RWPE1 (cell line): ENCODE results near the gene NCOA6.

ENCODE experiments used
- CTCF ChIA-PET: fragments of 350-600 bp; sonication (Branson Sonifier 250); formaldehyde crosslinking; extraction: SDS; loops from one replicate; lab custom pipeline; 2021; lab: Yijun Ruan, JAX
- POLR2A ChIA-PET: fragments of 400-600 bp; formaldehyde crosslinking; extraction: SDS; loops from one replicate; lab custom pipeline; 2020; ENCODE audit warnings: antibody characterized with exemption; ENCODE audit not compliant: low non-redundant PET; lab: Yijun Ruan, JAX
- DNase-seq: peaks from one replicate; pipeline ENCODE4 v3.0.0; 2012; ENCODE audit warnings: low spot score
- H3K27ac ChIP-seq: fragments of 450-650 bp; 2 replicates; pipeline ENCODE4 v1.5.1; 2017
- TF ChIP-seq, protein P1 (sequence below): fragments of 450-650 bp; conservative IDR thresholded peaks from 2 replicates; pipeline ENCODE4 v1.5.1; 2017; ENCODE audit warnings: low read depth, mild to moderate bottlenecking

Gene NCOA6

DNA sequence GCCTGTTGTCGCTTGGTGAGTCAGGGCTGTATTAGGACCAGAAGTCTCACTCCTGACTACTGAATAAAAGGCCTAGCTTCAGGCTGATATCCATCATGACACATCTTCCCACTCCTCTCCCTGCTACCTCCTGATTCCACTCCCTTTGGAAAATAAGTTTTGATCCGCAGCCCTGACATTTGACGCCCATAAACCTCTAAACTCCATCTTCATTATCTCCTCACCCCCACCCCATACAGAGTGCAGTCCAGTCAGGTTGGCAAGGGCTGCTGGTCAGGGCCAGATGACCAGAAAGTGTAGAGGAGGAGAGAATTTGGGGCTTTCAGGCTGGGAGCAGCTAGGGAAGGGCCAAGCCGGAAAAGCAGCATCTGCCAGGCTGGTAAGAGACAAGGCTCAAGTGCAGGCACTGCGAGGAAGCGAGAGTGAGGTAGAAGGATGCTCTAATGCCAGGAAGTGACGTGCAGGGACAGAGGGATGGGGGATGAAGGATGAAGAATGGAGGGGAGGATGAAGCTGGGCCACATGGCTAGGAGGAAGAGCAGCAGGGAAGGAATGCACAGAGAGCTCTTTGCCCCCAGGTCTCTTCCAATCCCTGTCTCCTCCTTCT, 46.0 kb upstream of the NCOA6 start:
- ChIA-PET POLR2A (no interaction called here), CTCF (interaction anchor here (1.7 to 4.5 kb wide), 2 partner anchors 85 to 113 kb away, joined by 7 to 57 read pairs; partner anchors contain the start of genes GSS and MYH7B)
- TF ChIP-seq, protein P1, sequence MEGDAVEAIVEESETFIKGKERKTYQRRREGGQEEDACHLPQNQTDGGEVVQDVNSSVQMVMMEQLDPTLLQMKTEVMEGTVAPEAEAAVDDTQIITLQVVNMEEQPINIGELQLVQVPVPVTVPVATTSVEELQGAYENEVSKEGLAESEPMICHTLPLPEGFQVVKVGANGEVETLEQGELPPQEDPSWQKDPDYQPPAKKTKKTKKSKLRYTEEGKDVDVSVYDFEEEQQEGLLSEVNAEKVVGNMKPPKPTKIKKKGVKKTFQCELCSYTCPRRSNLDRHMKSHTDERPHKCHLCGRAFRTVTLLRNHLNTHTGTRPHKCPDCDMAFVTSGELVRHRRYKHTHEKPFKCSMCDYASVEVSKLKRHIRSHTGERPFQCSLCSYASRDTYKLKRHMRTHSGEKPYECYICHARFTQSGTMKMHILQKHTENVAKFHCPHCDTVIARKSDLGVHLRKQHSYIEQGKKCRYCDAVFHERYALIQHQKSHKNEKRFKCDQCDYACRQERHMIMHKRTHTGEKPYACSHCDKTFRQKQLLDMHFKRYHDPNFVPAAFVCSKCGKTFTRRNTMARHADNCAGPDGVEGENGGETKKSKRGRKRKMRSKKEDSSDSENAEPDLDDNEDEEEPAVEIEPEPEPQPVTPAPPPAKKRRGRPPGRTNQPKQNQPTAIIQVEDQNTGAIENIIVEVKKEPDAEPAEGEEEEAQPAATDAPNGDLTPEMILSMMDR = no peak
- DNase-seq = no peak
- H3K27ac ChIP-seq = peak overlapping the region; percentile 1; the same call in 1 of the 2 replicates

DNA sequence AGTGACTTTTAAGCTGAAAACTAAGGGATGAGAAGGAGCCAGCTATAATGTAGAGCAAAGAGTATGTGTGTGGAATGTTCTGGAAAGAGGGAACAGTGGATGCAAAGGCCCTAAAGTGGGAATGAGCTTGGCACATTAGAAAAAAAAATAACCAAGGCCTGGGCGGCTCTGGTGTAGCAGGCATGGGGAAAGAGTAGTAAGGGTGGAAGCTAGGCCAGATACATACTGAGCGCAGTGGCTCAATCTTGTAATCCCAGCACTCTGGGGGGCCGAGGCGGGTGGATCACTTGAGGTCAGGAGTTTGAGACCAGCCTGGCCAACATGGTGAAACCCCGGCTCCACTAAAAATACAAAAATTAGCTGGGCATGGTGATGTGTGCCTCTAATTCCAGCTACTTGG, 38.8 kb upstream of the NCOA6 start:
- TF ChIP-seq, protein P1 = no peak
- no peak overlapping the region for H3K27ac ChIP-seq
- no peak for DNase-seq
- ChIA-PET CTCF (interaction anchor here (0.6 to 3.0 kb wide), 4 partner anchors 9 to 806 kb away, joined by 3 to 18 read pairs (median 4); partner anchors contain the start of gene GGT7), POLR2A (no interaction called here)

DNA sequence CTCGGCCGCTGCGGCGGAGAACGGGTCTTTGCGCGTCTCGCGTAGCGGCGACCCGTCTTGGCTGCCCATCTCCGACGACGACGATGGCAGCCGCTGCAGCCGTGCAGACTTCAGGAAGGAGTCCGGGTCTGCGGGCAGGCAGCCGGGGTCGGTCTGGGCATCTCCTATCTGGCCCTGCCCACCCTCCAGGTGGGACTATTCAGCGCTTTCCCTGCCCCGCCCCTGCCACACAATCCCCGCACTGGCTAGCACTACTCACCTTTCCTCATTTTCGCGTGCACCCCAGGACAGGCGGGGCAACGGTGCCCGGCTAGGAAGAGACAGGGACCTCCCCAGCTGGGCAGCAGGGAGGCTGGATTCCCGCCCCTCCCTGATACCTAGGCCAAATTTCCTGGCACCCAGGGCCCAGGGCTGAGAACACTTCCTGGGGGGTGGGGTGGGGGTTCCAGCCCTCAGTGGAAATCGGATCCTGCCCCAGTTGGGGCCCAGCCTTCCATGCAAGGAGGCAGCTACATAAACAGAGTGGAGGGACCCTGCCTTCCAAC, 38.0 kb upstream of the NCOA6 start:
- DNase-seq = no peak
- no peak overlapping the region for H3K27ac ChIP-seq
- POLR2A ChIA-PET = no interaction called here
- TF ChIP-seq, protein P1 = no peak
- CTCF ChIA-PET = interaction anchor here (1.1 to 3.0 kb wide), 2 partner anchors 8 to 10 kb away, joined by 3 to 18 read pairs; partner anchors contain the start of gene GGT7

DNA sequence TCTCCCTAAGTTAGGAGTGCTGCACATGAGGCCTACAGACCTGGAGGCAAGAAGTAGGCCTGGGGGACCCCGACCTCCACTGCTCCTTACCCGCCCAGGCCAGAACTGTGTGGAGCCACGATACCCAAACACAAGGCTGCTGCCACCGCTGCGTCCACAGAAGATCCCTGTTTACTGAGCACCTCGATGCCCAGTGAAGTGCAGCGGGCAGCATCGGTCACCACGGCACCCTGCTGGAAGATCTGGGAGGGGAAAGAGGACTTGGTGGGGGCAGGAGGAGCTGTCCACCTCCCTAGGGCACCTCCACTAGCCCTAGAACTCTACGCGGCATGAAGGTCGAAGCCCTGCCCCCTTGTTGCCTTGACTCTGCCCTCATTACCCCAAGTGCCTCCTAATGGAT, 37.3 kb upstream of the NCOA6 start:
- CTCF ChIA-PET = interaction anchor here (0.6 to 3.0 kb wide), 5 partner anchors 11 to 338 kb away, joined by 3 to 18 read pairs (median 4); partner anchors contain the start of gene GGT7
- DNase-seq = no peak
- no peak overlapping the region for H3K27ac ChIP-seq
- TF ChIP-seq, protein P1 = no peak
- POLR2A ChIA-PET = no interaction called here

DNA sequence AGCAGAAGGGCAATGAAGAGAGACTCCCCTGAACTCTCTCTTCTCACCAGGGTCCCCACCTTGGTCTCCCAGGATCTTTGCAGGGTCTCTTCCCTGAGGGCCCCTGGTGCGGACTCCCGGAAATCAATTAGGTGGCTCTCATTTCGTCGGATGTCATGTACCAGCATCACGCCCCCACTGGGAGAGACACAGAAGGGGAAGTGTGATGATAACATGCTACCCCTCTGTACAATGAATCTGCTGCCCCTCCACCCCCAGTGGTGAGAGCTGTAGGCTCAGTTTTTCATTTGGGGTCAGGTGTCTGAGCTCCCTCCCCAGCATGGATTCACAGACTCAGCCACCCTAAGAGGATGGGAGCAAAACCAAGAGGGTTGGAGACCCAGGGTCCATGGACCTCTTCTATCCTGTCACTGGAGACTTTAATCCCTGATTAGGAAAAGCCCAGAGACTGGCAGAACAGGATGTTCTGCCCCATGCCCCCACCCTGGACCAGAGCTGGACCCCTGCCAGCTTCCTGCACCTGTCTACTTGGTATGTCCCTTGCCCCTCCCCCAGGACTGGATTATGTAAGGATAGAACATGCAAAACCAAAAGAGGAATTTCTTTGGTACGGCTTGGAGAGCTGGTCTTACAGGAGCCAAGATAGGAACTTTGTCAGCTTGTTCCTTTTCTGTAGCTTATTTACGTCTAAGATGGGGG, 36.1 kb upstream of the NCOA6 start:
- peak; percentile 44 for DNase-seq
- POLR2A ChIA-PET = interaction anchor here (0.5 to 0.7 kb wide), 2 partner anchors 18 to 226 kb away, joined by 3 to 5 read pairs; no protein-coding TSS in a partner anchor
- TF ChIP-seq, protein P1 = no peak
- CTCF ChIA-PET = interaction anchor here (0.7 to 3.0 kb wide), 5 partner anchors 8 to 91 kb away, joined by 3 to 18 read pairs (median 3); partner anchors contain the start of gene GGT7
- H3K27ac ChIP-seq = no peak overlapping the region
